H1 (cell line): Measurements from ENCODE around the gene KLHL26.

ENCODE experiments used
- BRCA1 ChIP-seq: IDR thresholded peaks from 2 replicates; pipeline ENCODE4 v1.6.1; 2012; ENCODE audit warnings: low read depth, low read length, improper control_type of control experiment
- CTCF ChIP-seq, 3 experiments: IDR thresholded peaks; 1 replicate in 2 of 3; 2 replicates in 1 of 3; pipeline versions ENCODE4 v1.5.1 to v1.6.1; 2011; ENCODE audit warnings: low read length in 3 of 3, mild to moderate bottlenecking in 3 of 3, inconsistent platforms in 2 of 3, low read depth in 1 of 3, moderate library complexity in 1 of 3; ENCODE audit not compliant: insufficient read depth in 1 of 3; ENCODE audit errors: control extremely low read depth in 1 of 3
- EP300 ChIP-seq, 2 experiments: IDR thresholded peaks; 1 replicate in 1 of 2; 2 replicates in 1 of 2; pipeline ENCODE4 v1.6.1; 2011 to 2012; ENCODE audit warnings: low read depth in 2 of 2, low read length in 2 of 2, mild to moderate bottlenecking in 2 of 2, borderline replicate concordance in 1 of 2, inconsistent platforms in 1 of 2, moderate library complexity in 1 of 2
- POLR2A ChIP-seq, 2 experiments: IDR thresholded peaks; 1 replicate in 1 of 2; 2 replicates in 1 of 2; pipeline ENCODE4 v1.6.1; 2011; ENCODE audit warnings: low read depth in 2 of 2, low read length in 2 of 2, mild to moderate bottlenecking in 2 of 2; ENCODE audit errors: control extremely low read depth in 1 of 2
- USF2 ChIP-seq: IDR thresholded peaks from 2 replicates; pipeline ENCODE4 v1.6.1; 2011; ENCODE audit warnings: low read length, improper control_type of control experiment
- ZNF274 ChIP-seq: IDR thresholded peaks from 2 replicates; pipeline ENCODE4 v1.7.0; 2012; ENCODE audit warnings: low read length, borderline replicate concordance; ENCODE audit errors: extremely low read depth

- TF ChIP-seq POLR2A (IDR thresholded peaks at IDR 0.05; ENCODE audit: control extremely low read depth in 1 of 2, low read depth in 2 of 2, low read length in 2 of 2) (no peak), EP300 (IDR thresholded peaks at IDR 0.05; ENCODE audit: borderline replicate concordance in 1 of 2, low read depth in 2 of 2, low read length in 2 of 2) (no peak), CTCF (IDR thresholded peaks at IDR 0.05; ENCODE audit: control extremely low read depth in 1 of 3, insufficient read depth in 1 of 3, low read depth in 1 of 3, low read length in 3 of 3) (no peak), ZNF274 (no peak), USF2 (no peak), BRCA1 (no peak)
These were observed 11.0 kb downstream of the KLHL26 start for GRCh38 chr19:18647807-18648206.
